ENCODE results near the gene SLC16A1.
"Not testable (repeated sequence)": the region's sequence is repeated elsewhere in the genome, so short reads cannot be mapped to it uniquely, and the experiment has no call there.

The SLC16A1 gene

GRCh38 chr1:112964347-112964746 lies 8.4 kb upstream of the SLC16A1 start:
- no peak for DNase-seq (ENCODE audit: low spot score)

DNA sequence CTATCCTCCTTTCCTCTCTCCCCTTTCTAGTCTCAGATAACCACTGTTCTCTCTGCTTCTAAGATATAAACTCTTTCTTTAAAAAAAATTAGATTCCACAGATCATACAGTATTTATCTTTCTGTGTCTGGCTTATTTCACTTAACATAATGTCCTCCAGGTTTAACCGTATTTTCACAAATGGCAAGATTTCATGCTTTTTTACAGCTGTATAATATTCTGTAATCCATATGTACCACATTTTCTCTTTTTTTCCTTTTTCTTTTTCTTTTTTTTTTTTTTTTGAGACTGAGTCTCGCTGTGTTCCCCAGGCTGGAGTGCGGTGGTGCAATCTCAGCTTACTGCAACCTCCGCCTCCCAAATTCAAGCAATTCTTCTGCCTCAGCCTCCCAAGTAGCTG lies 5.1 kb upstream of the SLC16A1 start:
- no peak for DNase-seq (ENCODE audit: low spot score)

GRCh38 chr1:112960384-112960783 lies 4.4 kb upstream of the SLC16A1 start:
- DNase-seq (ENCODE audit: low spot score) = no peak

DNA sequence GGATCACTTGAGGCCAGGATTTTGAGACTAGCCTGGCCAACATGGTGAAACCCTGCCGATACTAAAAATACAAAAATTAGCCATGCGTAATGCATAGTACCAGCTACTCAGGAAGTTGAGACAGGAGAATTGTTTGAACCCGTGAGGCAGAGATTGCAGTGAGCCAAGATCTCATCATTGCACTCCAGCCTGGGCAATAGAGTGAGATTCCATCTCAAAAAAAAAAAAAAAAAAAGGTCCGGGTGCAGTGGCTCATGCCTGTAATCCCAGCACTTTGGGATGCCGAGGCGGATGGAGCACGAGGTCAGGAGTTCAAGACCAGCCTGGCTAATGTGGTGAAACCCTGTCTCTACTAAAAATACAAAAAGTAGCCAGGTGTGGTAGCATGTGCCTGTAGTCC lies 2.2 kb upstream of the SLC16A1 start:
- DNase-seq (ENCODE audit: low spot score) = not testable (repeated sequence)

DNA sequence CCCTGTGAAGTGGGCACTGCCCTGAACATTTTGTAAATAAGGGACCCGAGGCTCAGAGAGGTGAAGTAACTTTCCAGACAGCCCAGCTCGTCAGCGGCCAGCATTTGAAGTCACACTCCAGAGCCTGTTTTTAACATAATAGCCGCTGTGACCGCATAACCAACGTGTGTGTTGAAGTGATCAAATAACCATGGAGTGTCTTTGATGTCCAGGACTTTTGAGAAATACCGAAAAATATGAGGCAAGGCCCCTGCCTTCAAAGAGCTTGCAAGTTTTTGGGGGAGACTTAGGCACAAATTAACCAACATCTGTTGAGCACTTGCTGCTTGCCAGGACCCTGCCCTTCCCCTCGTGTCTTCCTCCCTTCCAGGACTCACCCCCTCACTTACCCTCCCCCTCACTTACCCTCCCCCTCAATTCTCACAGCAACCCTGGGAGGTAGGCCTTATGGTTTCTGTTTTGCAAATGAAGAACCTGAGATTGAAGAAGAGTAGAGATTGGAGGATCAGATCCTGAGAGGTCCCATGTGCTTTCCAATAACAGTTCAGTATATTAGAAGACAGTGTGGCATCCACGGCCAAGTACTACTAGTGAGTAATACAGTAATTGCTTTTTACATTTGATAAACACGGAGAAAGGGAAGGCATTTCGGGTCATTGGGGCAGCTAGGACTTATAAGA lies 1.3 kb upstream of the SLC16A1 start:
- peak; percentile 50 for DNase-seq (ENCODE audit: low spot score)

- no peak for DNase-seq (ENCODE audit: low spot score)
These were observed 642 bp upstream of the SLC16A1 start for GRCh38 chr1:112956544-112957132.

GRCh38 chr1:112954945-112955772 lies 837 bp downstream of the SLC16A1 start:
- DNase-seq (ENCODE audit: low spot score) = peak; percentile 80

GRCh38 chr1:112954017-112954650 lies 1.9 kb downstream of the SLC16A1 start:
- DNase-seq (ENCODE audit: low spot score) = no peak

GRCh38 chr1:112950426-112950825 lies 5.6 kb downstream of the SLC16A1 start:
- DNase-seq (ENCODE audit: low spot score) = no peak

GRCh38 chr1:112946683-112947082 lies 9.3 kb downstream of the SLC16A1 start:
- no peak for DNase-seq (ENCODE audit: low spot score)

GRCh38 chr1:112939810-112940209 lies 16.2 kb downstream of the SLC16A1 start:
- no peak for DNase-seq (ENCODE audit: low spot score)

GRCh38 chr1:112938210-112938609 lies 17.8 kb downstream of the SLC16A1 start:
- no peak for DNase-seq (ENCODE audit: low spot score)

DNA sequence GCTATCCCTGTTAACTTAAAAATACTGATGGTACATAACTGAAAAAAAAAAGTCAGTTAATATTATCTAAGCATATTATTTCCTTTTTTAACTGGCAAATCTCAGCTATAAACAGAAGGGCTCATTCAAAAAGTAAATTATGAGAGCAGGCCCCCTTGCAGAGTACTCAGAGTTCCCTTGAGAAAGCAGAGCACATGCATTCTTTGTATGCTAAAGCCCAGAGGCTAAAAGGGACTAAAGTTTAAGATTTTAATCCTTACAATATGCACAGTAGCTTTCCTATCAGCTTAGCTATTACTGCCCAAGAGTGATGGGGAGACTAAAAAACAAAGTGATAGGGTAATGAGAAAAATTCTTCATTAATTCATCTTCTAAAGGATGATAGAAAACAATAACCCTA lies 18.5 kb downstream of the SLC16A1 start:
- DNase-seq (ENCODE audit: low spot score) = no peak

DNA sequence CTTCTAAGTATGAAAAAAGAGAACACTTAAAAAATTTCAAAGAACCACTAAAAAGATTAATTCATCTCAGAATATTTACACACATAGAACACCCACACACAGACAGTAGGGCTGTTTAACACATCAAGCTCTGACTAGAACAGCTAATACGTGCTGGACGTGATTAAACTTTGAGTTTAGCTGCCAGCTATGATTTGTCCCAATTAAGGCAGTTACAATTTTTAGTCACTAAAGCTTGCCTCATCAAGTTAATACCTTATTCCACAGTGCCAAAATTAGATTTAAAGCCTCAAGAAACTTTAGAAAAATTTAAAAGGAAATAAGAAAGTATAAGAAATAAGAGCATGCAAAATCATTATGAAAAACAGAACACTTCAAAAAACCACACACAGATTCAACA lies 18.9 kb downstream of the SLC16A1 start:
- DNase-seq (ENCODE audit: low spot score) = no peak

GRCh38 chr1:112935461-112936111 lies 20.4 kb downstream of the SLC16A1 start:
- DNase-seq (ENCODE audit: low spot score) = no peak

GRCh38 chr1:112934577-112934976 lies 21.4 kb downstream of the SLC16A1 start:
- no peak for DNase-seq (ENCODE audit: low spot score)

DNA sequence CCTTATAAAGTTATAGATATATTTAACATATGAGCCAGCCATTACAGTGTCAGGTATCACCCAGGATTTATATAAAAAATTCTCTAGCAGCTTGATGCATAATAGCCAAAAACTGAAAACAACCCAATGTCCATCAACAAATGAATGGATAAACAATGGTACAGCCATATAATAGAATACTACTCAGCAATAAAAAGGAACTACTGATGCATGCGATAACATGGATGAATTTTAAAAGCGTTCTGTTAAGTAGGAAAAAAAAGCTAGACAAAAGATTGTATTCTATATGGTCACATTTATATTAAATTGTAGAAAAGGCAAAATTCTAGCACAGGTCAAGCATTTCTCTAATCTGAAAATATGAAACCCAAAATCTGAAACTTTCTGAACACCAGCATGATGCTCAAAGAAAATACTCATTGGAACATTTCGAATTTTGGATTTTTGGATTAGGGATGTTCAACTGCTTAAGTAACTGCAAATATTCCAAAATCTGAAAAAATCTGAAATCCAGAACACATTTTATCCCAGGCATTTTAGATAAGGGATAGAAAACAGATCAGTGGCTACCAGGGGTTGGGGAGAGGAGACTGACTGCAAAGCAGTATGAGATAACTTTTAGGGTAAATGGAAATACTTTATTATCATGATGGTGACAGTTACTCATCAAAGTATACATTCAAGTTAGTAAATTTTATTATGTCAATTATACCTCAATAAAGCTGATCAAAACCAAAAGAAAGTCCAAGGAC lies 22.0 kb downstream of the SLC16A1 start:
- no peak for DNase-seq (ENCODE audit: low spot score)

DNA sequence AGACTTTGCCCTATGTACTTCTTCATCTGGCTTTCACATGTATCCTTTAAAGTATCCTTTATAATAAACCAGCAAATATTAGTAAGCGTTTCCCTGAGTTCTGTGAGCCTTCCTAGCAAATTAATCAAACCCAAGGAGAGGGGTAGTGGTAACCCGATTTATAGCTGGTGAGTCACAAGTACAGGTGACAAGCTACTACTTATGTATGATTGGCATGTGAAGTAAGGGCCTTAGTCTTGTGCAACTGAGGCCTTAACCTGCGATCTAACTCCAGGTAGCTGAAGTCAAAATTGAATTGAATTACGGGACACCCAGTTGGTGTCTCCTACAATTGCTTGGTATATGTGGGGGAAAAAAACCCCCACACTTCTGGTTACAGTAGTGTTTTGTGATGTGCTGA lies 26.0 kb downstream of the SLC16A1 start:
- no peak for DNase-seq (ENCODE audit: low spot score)

GRCh38 chr1:112927462-112927990 lies 28.5 kb downstream of the SLC16A1 start:
- no peak for DNase-seq (ENCODE audit: low spot score)

DNA sequence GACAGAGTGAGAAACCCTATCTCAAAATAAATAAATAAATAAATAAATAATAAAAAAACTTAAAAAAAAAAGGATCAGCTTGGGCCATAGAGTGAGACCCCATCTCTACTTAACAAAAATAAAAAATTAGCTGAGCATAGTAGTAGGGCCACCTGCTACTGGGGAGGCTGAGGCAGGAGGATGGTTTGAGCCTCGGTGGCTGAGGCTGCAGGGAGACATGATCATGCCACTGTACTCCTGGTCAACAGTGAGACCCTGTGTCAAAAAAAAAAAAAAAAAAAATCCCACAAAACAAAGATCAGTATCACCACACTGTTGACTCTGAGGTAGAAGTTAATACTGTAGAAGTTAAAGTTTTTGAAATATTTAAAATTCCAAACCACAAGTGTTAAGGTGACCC lies 29.1 kb downstream of the SLC16A1 start:
- DNase-seq (ENCODE audit: low spot score) = no peak

DNA sequence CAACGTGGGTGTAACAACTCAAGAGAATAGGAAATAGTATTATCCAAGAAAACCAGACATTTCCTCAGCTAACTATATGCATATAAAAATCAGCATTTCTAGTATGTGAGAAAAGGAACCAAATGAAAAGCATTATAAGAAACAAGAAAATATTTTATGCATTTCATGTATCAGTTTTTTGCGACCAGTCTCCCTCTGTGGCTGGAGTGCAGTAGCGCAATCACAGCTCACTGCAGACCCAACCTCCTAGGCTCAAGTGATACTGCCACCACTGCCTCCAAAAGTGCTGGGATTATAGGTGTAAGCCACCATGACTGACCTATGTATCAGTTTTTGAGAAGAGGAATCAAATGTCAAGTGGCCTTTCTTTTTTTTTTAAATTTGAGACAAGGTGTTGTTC lies 31.0 kb downstream of the SLC16A1 start:
- DNase-seq (ENCODE audit: low spot score) = no peak
